ENCODE measurements around the gene COA8. TPM values are rescaled to one million over a fixed set of nuclear protein-coding genes. Genes with fewer than 3 reads are reported as not detected.

Gene COA8
- polyA plus RNA-seq (2013, experiment 1 of 2), result 63.1 TPM
- polyA plus RNA-seq (2013, experiment 2 of 2), result 58.9 TPM

DNA sequence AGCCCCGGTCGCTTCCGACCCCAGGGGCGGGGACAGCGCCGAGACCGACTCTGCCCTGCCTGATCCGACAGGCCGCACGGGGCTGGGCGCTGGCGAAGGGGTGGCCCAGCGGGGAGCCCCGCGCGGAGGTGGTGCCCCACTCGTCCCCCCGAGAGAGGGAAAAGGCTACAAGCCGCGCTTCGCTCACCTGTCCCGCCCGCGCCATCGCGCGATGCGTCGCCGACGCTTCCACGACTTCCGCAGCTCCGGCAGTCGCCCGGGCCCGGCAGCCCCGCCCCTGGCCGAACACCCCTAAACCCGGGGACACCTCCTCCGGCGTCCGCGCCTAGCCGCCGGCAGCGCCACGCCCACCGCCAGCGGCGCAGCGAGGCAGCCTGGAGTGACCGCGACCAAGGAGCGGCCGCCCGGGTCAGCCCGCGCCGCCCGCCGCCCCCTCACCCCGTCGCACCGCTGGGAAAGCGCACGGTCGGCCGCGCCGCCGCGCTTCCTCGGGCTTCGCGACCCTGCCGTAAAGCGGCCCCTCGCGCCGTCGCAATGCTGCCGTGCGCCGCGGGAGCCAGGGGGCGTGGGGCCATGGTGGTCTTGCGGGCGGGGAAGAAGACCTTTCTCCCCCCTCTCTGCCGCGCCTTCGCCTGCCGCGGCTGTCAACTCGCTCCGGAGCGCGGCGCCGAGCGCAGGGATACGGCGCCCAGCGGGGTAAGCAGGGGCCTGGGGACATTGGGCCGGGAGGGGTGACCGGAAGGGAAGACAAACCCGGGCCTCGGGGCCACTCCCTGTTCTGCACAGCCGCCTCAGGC lies at the start of gene COA8, which contains the start of gene BAG5:
Gene COA8 (plus strand): TSS at position 532 of the 797 bp plus-strand sequence. CDS start 42 bp downstream, at position 574.
Gene BAG5 (minus strand): TSS at position 229 of the 797 bp plus-strand sequence. CDS start 1,493 bp downstream, outside the sequence.
- Histone ChIP-seq H4K8ac (ENCODE audit: low read length) (peak within 1 kb of the TSS; percentile 100), H3K9ac (ENCODE audit: low read length) (peak within 1 kb of the TSS; percentile 96), H3K9me3 (ENCODE audit: control insufficient read depth, low read length) (no peaks in the 10 kb centered on the region), H2BK120ac (ENCODE audit: low read depth, low read length) (peak within 1 kb of the TSS; percentile 100), H2AFZ (ENCODE audit: low read depth, low read length) (peak within 1 kb of the TSS; percentile 93), H3K36me3 (ENCODE audit: control insufficient read depth in 1 of 2, insufficient read depth in 2 of 2, low read depth in 1 of 2, low read length in 2 of 2) (peaks cover 13 to 27% of the 10 kb centered on the region in 2 experiments), H3K27me3 (ENCODE audit: control insufficient read depth in 1 of 2, insufficient read depth in 1 of 2, low read length in 2 of 2) (no peaks in the 10 kb centered on the region), H2BK15ac (ENCODE audit: low read depth, poor library complexity, severe bottlenecking) (peak within 1 kb of the TSS; percentile 100), H3K4ac (ENCODE audit: low read depth in 1 of 2, low read length in 2 of 2) (peak within 1 kb of the TSS; percentile 99), H3K79me1 (replicated peaks; ENCODE audit: low read length, poor library complexity, severe bottlenecking) (peaks cover 3% of the 10 kb centered on the region), H3K27ac (ENCODE audit: low read length, poor library complexity, severe bottlenecking) (peak within 1 kb of the TSS; percentile 73), H3K4me1 (ENCODE audit: control insufficient read depth, insufficient read depth, low read depth, low read length) (peaks cover 12% of the 10 kb centered on the region), H2BK12ac (ENCODE audit: low read length in 2 of 2) (peak within 1 kb of the TSS in 1 of 2 experiments; percentile 97), H3K4me2 (ENCODE audit: low read length, poor library complexity, severe bottlenecking) (peak within 1 kb of the TSS; percentile 95), H4K91ac (ENCODE audit: low read length) (peak within 1 kb of the TSS; percentile 100), H3K4me3 (ENCODE audit: insufficient read depth in 1 of 2, low read depth in 1 of 2, low read length in 2 of 2) (peak within 1 kb of the TSS; percentile 98 to 100), H3K23ac (ENCODE audit: low read length in 2 of 2) (peak within 1 kb of the TSS in 1 of 2 experiments; percentile 66), H3K14ac (ENCODE audit: low read length in 2 of 2) (peak within 1 kb of the TSS in 1 of 2 experiments; percentile 51), H2BK5ac (ENCODE audit: low read depth, low read length, poor library complexity, severe bottlenecking) (peak within 1 kb of the TSS; percentile 100), H3K18ac (ENCODE audit: low read depth in 1 of 2, low read length in 2 of 2) (peak within 1 kb of the TSS; percentile 96 to 98), H2AK5ac (ENCODE audit: low read length, severe bottlenecking) (peak within 1 kb of the TSS; percentile 78)
- WGBS, result under 1% methylated on average over 79 of the region's 109 CpGs
- DNase-seq, result peak; percentile 85

- Histone ChIP-seq H4K91ac (ENCODE audit: low read length) (peak overlapping the region; percentile 9), H3K36me3 (ENCODE audit: control insufficient read depth in 1 of 2, insufficient read depth in 2 of 2, low read depth in 1 of 2, low read length in 2 of 2) (peaks cover 38 to 44% of the 10 kb centered on the region in 2 experiments), H3K79me1 (replicated peaks; ENCODE audit: low read length, poor library complexity, severe bottlenecking) (peaks cover 6% of the 10 kb centered on the region), H3K27ac (ENCODE audit: low read length, poor library complexity, severe bottlenecking) (no peak overlapping the region), H3K9me3 (ENCODE audit: control insufficient read depth, low read length) (no peaks in the 10 kb centered on the region), H2BK15ac (ENCODE audit: low read depth, poor library complexity, severe bottlenecking) (no peak overlapping the region), H3K4me2 (ENCODE audit: low read length, poor library complexity, severe bottlenecking) (no peak overlapping the region), H3K4me1 (ENCODE audit: control insufficient read depth, insufficient read depth, low read depth, low read length) (peaks cover 32% of the 10 kb centered on the region), H4K8ac (ENCODE audit: low read length) (no peak overlapping the region), H2AK5ac (ENCODE audit: low read length, severe bottlenecking) (no peak overlapping the region), H3K14ac (ENCODE audit: low read length in 2 of 2) (no peak overlapping the region), H2BK12ac (ENCODE audit: low read length in 2 of 2) (peak overlapping the region in 1 of 2 experiments; percentile 24), H3K9ac (ENCODE audit: low read length) (no peak overlapping the region), H3K18ac (ENCODE audit: low read depth in 1 of 2, low read length in 2 of 2) (no peak overlapping the region), H2BK120ac (ENCODE audit: low read depth, low read length) (no peak overlapping the region), H2AFZ (ENCODE audit: low read depth, low read length) (no peak overlapping the region), H3K4me3 (ENCODE audit: insufficient read depth in 1 of 2, low read depth in 1 of 2, low read length in 2 of 2) (no peak overlapping the region), H3K4ac (ENCODE audit: low read depth in 1 of 2, low read length in 2 of 2) (no peak overlapping the region), H3K23ac (ENCODE audit: low read length in 2 of 2) (no peak overlapping the region), H2BK5ac (ENCODE audit: low read depth, low read length, poor library complexity, severe bottlenecking) (no peak overlapping the region), H3K27me3 (ENCODE audit: control insufficient read depth in 1 of 2, insufficient read depth in 1 of 2, low read length in 2 of 2) (no peaks in the 10 kb centered on the region)
- 89% methylated on average over 18 of the region's 18 CpGs for WGBS
- DNase-seq, result no peak
Measured at GRCh38 chr14:103514596-103515421, 48.0 kb upstream of the COA8 start.

GRCh38 chr14:103516426-103517173 lies 46.2 kb upstream of the COA8 start:
- no peak overlapping the region for H2BK15ac ChIP-seq (ENCODE audit: low read depth, poor library complexity, severe bottlenecking)
- H3K14ac ChIP-seq (ENCODE audit: low read length in 2 of 2), result no peak overlapping the region
- H2AFZ ChIP-seq (ENCODE audit: low read depth, low read length), result no peak overlapping the region
- DNase-seq, result no peak
- no peak overlapping the region for H3K23ac ChIP-seq (ENCODE audit: low read length in 2 of 2)
- H2BK5ac ChIP-seq (ENCODE audit: low read depth, low read length, poor library complexity, severe bottlenecking), result no peak overlapping the region
- no peak overlapping the region for H3K27ac ChIP-seq (ENCODE audit: low read length, poor library complexity, severe bottlenecking)
- H3K4me1 ChIP-seq (ENCODE audit: control insufficient read depth, insufficient read depth, low read depth, low read length), result peaks cover 44% of the 10 kb centered on the region
- no peaks in the 10 kb centered on the region for H3K9me3 ChIP-seq (ENCODE audit: control insufficient read depth, low read length)
- no peak overlapping the region for H3K4me2 ChIP-seq (ENCODE audit: low read length, poor library complexity, severe bottlenecking)
- H3K9ac ChIP-seq (ENCODE audit: low read length), result no peak overlapping the region
- no peak overlapping the region for H2BK120ac ChIP-seq (ENCODE audit: low read depth, low read length)
- no peaks in the 10 kb centered on the region for H3K27me3 ChIP-seq (ENCODE audit: control insufficient read depth in 1 of 2, insufficient read depth in 1 of 2, low read length in 2 of 2)
- H3K4ac ChIP-seq (ENCODE audit: low read depth in 1 of 2, low read length in 2 of 2), result no peak overlapping the region
- 77% methylated on average over 8 of the region's 10 CpGs for WGBS
- no peak overlapping the region for H2BK12ac ChIP-seq (ENCODE audit: low read length in 2 of 2)
- H3K18ac ChIP-seq (ENCODE audit: low read depth in 1 of 2, low read length in 2 of 2), result no peak overlapping the region
- no peaks in the 10 kb centered on the region for H3K79me1 ChIP-seq (replicated peaks; ENCODE audit: low read length, poor library complexity, severe bottlenecking)
- H4K8ac ChIP-seq (ENCODE audit: low read length), result no peak overlapping the region
- no peak overlapping the region for H4K91ac ChIP-seq (ENCODE audit: low read length)
- no peak overlapping the region for H3K4me3 ChIP-seq (ENCODE audit: insufficient read depth in 1 of 2, low read depth in 1 of 2, low read length in 2 of 2)
- no peak overlapping the region for H2AK5ac ChIP-seq (ENCODE audit: low read length, severe bottlenecking)
- peaks cover 20 to 27% of the 10 kb centered on the region in 2 experiments for H3K36me3 ChIP-seq (ENCODE audit: control insufficient read depth in 1 of 2, insufficient read depth in 2 of 2, low read depth in 1 of 2, low read length in 2 of 2)

All from mesenchymal stem cell (in vitro differentiated cells and primary cell).